ENCODE results near the gene LEO1.

Gene LEO1

DNA sequence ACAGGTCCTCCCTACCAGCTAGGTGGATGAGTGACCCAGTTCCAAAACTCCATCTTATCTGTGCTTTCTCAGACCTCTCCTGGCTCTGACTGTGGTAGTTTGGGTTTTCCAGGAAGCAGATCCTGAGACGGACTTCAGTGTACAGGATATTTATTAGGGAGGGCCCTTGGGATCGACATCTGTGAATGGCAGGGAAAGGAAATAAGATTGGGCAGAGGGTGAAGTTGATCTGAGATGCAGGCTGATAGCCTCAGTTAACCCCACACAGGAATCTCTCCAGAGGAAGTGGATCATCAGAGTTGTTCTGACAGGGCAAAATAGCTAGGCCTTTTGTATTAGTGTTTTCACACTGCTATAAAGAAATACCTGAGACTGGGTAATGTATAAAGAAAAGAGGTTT is 30.8 kb upstream of the LEO1 start:
- no peak overlapping the region for H2AFZ ChIP-seq (ENCODE audit: low read length)
- peaks cover 8% of the 10 kb centered on the region for H3K4me1 ChIP-seq (ENCODE audit: insufficient read depth, low read length, severe bottlenecking)
- H3K4me3 ChIP-seq (ENCODE audit: low read depth, low read length, poor library complexity, severe bottlenecking) = no peak overlapping the region
- H3K9me2 ChIP-seq (ENCODE audit: low read depth, low read length) = no peaks in the 10 kb centered on the region
- H3K36me3 ChIP-seq (ENCODE audit: insufficient read depth, low read length) = no peaks in the 10 kb centered on the region
- no peak overlapping the region for H3K4me2 ChIP-seq (ENCODE audit: low read length)
- no peaks in the 10 kb centered on the region for H3K79me2 ChIP-seq (ENCODE audit: insufficient read depth, low read length)
- H3F3A ChIP-seq (ENCODE audit: insufficient read depth, low read length) = no peaks in the 10 kb centered on the region
- no peak for TF ChIP-seq CTCF (IDR thresholded peaks at IDR 0.05; ENCODE audit: low read length)
- no peak for TF ChIP-seq EZH2 (IDR thresholded peaks at IDR 0.05; ENCODE audit: borderline replicate concordance, low read length)
- H3K27me3 ChIP-seq (ENCODE audit: insufficient read depth, low read length) = no peaks in the 10 kb centered on the region
- H3K9ac ChIP-seq (ENCODE audit: low read length) = no peak overlapping the region
- no peaks in the 10 kb centered on the region for H4K20me1 ChIP-seq (ENCODE audit: insufficient read depth, low read length)
- no peak overlapping the region for H3K27ac ChIP-seq (ENCODE audit: low read depth, low read length, poor library complexity, severe bottlenecking)
- H3K9me3 ChIP-seq (ENCODE audit: low read length) = peaks cover 6% of the 10 kb centered on the region; the same call in 1 of the 2 replicates

GRCh38 chr15:51992953-51993352 is 21.4 kb upstream of the LEO1 start:
- Histone ChIP-seq H4K20me1 (ENCODE audit: insufficient read depth, low read length) (no peaks in the 10 kb centered on the region), H2AFZ (ENCODE audit: low read length) (no peak overlapping the region), H3K9me2 (ENCODE audit: low read depth, low read length) (no peaks in the 10 kb centered on the region), H3K79me2 (ENCODE audit: insufficient read depth, low read length) (no peaks in the 10 kb centered on the region), H3K4me1 (ENCODE audit: insufficient read depth, low read length, severe bottlenecking) (no peaks in the 10 kb centered on the region), H3K27me3 (ENCODE audit: insufficient read depth, low read length) (no peaks in the 10 kb centered on the region), H3K36me3 (ENCODE audit: insufficient read depth, low read length) (no peaks in the 10 kb centered on the region), H3K4me2 (ENCODE audit: low read length) (no peak overlapping the region), H3K9me3 (ENCODE audit: low read length) (no peaks in the 10 kb centered on the region), H3K27ac (ENCODE audit: low read depth, low read length, poor library complexity, severe bottlenecking) (no peak overlapping the region), H3F3A (ENCODE audit: insufficient read depth, low read length) (no peaks in the 10 kb centered on the region), H3K4me3 (ENCODE audit: low read depth, low read length, poor library complexity, severe bottlenecking) (no peak overlapping the region), H3K9ac (ENCODE audit: low read length) (no peak overlapping the region)
- no peak for TF ChIP-seq CTCF (IDR thresholded peaks at IDR 0.05; ENCODE audit: low read length)
- no peak for TF ChIP-seq EZH2 (IDR thresholded peaks at IDR 0.05; ENCODE audit: borderline replicate concordance, low read length)

DNA sequence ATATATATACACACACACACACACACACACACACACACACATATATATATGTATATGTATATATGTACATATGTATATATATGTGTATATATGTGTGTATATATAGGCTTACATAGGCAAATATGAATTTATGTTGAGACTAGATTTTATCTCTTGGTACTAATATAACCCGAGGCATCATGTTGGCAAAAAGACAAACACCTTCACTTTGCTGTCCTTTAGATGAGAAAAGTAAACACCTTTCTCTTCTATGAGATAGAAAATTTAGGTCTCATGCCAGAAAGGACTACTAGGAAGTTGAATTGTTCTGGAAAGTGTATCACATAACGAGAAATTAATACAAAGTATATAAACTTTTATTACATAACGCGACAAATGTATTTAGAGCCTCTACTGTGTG is 19.6 kb upstream of the LEO1 start:
- TF ChIP-seq CTCF (IDR thresholded peaks at IDR 0.05; ENCODE audit: low read length) (no peak), EZH2 (IDR thresholded peaks at IDR 0.05; ENCODE audit: borderline replicate concordance, low read length) (no peak)

More for the DNA sequence above, 19.6 kb upstream of the LEO1 start:
- Histone ChIP-seq H3F3A (ENCODE audit: insufficient read depth, low read length) (no peaks in the 10 kb centered on the region), H3K4me3 (ENCODE audit: low read depth, low read length, poor library complexity, severe bottlenecking) (no peak overlapping the region), H3K79me2 (ENCODE audit: insufficient read depth, low read length) (no peaks in the 10 kb centered on the region), H2AFZ (ENCODE audit: low read length) (no peak overlapping the region), H3K36me3 (ENCODE audit: insufficient read depth, low read length) (no peaks in the 10 kb centered on the region), H3K4me2 (ENCODE audit: low read length) (no peak overlapping the region), H3K27ac (ENCODE audit: low read depth, low read length, poor library complexity, severe bottlenecking) (no peak overlapping the region), H4K20me1 (ENCODE audit: insufficient read depth, low read length) (no peaks in the 10 kb centered on the region), H3K4me1 (ENCODE audit: insufficient read depth, low read length, severe bottlenecking) (no peaks in the 10 kb centered on the region), H3K27me3 (ENCODE audit: insufficient read depth, low read length) (no peaks in the 10 kb centered on the region), H3K9ac (ENCODE audit: low read length) (no peak overlapping the region), H3K9me3 (ENCODE audit: low read length) (no peaks in the 10 kb centered on the region), H3K9me2 (ENCODE audit: low read depth, low read length) (no peaks in the 10 kb centered on the region)
